GM12875 (cell line): ENCODE measurements around the gene GATA3.

Experiments used
- H3K4me3 ChIP-seq: one replicate; pipeline ENCODE4 v1.5.1; 2011; ENCODE audit warnings: low read depth, low read length, control low read depth
- TF ChIP-seq, protein P1 (sequence below): IDR thresholded peaks from 2 replicates; pipeline ENCODE4 v1.5.1; 2011; ENCODE audit warnings: low read depth, mild to moderate bottlenecking, control low read depth, inconsistent platforms, low read length, moderate library complexity, borderline replicate concordance; ENCODE audit not compliant: insufficient read depth

Gene GATA3

DNA sequence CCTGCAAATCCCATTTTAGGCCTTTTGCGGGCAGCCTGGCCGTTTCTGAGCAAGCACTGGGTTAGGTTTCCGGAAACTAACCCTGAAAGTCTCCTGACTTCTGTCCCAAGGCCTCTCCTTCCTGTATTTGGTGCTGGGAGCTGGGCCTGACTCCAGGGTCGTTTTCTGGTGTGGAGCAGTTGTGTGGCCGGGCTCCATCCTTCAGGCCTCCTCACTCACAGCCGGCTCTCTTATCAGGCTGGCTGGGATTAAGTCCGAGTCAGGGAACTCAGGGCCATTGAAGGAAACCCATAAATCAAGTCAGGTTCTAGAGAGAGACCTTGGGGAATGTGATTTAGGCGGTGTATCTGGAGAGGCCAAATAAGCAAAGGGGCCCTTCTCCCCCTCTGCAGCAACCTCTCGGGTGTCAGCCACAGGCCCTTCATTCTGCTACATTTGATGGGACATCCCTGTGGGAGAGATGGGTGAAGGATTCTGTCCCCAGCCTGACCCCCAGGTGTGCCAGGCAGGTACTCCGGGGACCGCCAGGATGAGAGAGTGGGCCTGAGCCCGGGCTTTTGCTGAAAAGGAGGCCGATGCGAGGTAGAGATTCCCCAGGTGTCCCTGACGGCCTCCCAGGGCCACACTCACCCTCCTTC is 3.3 kb downstream of the GATA3 start:
- H3K4me3 ChIP-seq = peak overlapping the region; percentile 87

DNA sequence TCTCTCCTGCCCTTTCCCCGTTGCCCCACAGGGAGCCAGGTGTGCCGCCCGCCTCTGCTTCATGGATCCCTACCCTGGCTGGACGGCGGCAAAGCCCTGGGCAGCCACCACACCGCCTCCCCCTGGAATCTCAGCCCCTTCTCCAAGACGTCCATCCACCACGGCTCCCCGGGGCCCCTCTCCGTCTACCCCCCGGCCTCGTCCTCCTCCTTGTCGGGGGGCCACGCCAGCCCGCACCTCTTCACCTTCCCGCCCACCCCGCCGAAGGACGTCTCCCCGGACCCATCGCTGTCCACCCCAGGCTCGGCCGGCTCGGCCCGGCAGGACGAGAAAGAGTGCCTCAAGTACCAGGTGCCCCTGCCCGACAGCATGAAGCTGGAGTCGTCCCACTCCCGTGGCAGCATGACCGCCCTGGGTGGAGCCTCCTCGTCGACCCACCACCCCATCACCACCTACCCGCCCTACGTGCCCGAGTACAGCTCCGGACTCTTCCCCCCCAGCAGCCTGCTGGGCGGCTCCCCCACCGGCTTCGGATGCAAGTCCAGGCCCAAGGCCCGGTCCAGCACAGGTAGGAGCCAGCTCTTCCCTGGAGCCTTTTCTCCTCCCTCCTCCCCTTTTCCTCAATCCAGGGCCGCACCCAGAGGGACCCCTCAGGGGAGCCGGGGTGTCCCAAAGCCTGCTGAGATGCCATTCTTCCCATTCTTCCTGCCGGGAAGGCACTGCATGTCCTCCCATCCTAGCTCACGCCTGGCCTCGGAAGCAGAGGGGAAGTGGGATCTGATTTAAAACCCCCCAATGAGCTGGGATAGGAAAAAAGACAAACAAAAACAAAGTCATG is 4.0 kb downstream of the GATA3 start:
- TF ChIP-seq, protein P1, sequence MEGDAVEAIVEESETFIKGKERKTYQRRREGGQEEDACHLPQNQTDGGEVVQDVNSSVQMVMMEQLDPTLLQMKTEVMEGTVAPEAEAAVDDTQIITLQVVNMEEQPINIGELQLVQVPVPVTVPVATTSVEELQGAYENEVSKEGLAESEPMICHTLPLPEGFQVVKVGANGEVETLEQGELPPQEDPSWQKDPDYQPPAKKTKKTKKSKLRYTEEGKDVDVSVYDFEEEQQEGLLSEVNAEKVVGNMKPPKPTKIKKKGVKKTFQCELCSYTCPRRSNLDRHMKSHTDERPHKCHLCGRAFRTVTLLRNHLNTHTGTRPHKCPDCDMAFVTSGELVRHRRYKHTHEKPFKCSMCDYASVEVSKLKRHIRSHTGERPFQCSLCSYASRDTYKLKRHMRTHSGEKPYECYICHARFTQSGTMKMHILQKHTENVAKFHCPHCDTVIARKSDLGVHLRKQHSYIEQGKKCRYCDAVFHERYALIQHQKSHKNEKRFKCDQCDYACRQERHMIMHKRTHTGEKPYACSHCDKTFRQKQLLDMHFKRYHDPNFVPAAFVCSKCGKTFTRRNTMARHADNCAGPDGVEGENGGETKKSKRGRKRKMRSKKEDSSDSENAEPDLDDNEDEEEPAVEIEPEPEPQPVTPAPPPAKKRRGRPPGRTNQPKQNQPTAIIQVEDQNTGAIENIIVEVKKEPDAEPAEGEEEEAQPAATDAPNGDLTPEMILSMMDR = no peak

More for the DNA sequence above, 3.3 kb downstream of the GATA3 start:
- TF ChIP-seq, protein P1 = no peak

GRCh38 chr10:8059191-8059936 is 4.9 kb downstream of the GATA3 start:
- TF ChIP-seq, protein P1 = no peak
- peak overlapping the region; percentile 21 for H3K4me3 ChIP-seq

More for the DNA sequence above, 4.0 kb downstream of the GATA3 start:
- no peak overlapping the region for H3K4me3 ChIP-seq

DNA sequence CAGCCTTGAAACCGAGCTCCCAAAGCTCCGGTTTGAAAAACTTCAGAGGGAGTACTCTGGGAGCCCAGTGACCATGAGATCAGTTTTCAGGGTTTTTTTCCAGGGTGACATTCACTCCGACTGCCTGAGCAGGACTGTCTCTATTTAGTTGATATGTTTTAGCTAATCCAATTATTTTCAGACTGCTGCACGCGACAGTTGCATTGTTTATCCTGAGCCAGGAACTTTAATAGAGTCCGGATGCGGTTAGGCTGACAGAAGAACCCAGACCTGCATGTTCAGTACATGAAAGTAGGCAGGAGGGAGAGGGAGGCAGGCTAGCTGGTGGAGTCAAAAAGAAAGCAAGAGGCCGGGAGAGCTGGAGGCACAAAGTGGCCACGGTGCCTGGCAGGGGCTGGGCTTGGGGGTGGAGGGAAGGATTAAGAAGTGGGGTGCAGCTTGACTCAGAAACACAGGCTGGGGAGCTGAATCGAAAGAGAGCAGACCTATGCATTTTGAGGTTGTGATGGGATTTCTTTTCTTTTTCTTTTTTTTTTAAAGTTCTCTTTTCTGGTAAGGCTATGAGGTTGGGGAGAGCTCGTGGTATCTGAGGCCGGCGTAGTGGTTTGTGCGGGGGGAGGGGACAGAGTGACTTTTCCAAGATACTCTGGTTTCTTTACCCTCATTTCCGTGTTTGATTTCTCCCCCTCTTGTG is 5.7 kb downstream of the GATA3 start:
- H3K4me3 ChIP-seq = peak overlapping the region; percentile 38
- TF ChIP-seq, protein P1 = no peak

GRCh38 chr10:8060704-8061121 is 6.2 kb downstream of the GATA3 start:
- TF ChIP-seq, protein P1 = no peak

GRCh38 chr10:8061274-8062211 is 7.1 kb downstream of the GATA3 start:
- TF ChIP-seq, protein P1 = no peak
- H3K4me3 ChIP-seq = peak overlapping the region; percentile 21

More at GRCh38 chr10:8060704-8061121, 6.2 kb downstream of the GATA3 start:
- H3K4me3 ChIP-seq = peak overlapping the region; percentile 38
